ENCODE data around the gene PACSIN2.
"Not testable (repeated sequence)": the region's sequence is repeated elsewhere in the genome, so short reads cannot be mapped to it uniquely, and the experiment has no call there.

Gene PACSIN2

GRCh38 chr22:42962295-42963230, 52.4 kb downstream of the PACSIN2 start:
- no peak for DNase-seq

GRCh38 chr22:42961810-42962209, 53.1 kb downstream of the PACSIN2 start:
- no peak for DNase-seq

- DNase-seq: not testable (repeated sequence)
Observed at GRCh38 chr22:42961400-42961690, 53.6 kb downstream of the PACSIN2 start.

GRCh38 chr22:42960531-42961399, 54.2 kb downstream of the PACSIN2 start:
- DNase-seq: no peak

GRCh38 chr22:42959576-42960509, 55.1 kb downstream of the PACSIN2 start:
- no peak for DNase-seq

GRCh38 chr22:42958937-42959336, 56.0 kb downstream of the PACSIN2 start:
- no peak for DNase-seq

GRCh38 chr22:42957958-42958357, 57.0 kb downstream of the PACSIN2 start:
- DNase-seq: no peak

- DNase-seq: no peak
Observed at GRCh38 chr22:42957544-42957943, 57.4 kb downstream of the PACSIN2 start.

GRCh38 chr22:42955848-42956247, 59.1 kb downstream of the PACSIN2 start:
- no peak for DNase-seq

- DNase-seq: no peak
Observed at GRCh38 chr22:42955087-42955635, 59.8 kb downstream of the PACSIN2 start.

GRCh38 chr22:42953751-42954150, 61.2 kb downstream of the PACSIN2 start:
- not testable (repeated sequence) for DNase-seq

- DNase-seq: no peak
Observed at GRCh38 chr22:42951093-42951710, 63.7 kb downstream of the PACSIN2 start.

- no peak for DNase-seq
Observed at GRCh38 chr22:42950281-42950680, 64.7 kb downstream of the PACSIN2 start.

GRCh38 chr22:42949159-42949558, 65.8 kb downstream of the PACSIN2 start:
- DNase-seq: no peak

- no peak for DNase-seq
Observed at GRCh38 chr22:42948294-42948693, 66.7 kb downstream of the PACSIN2 start.

- DNase-seq: peak; percentile 82
Observed at GRCh38 chr22:42947211-42947990, 67.5 kb downstream of the PACSIN2 start.

GRCh38 chr22:42946546-42947198, 68.3 kb downstream of the PACSIN2 start:
- peak; percentile 57 for DNase-seq

- no peak for DNase-seq
Observed at GRCh38 chr22:42945736-42946135, 69.2 kb downstream of the PACSIN2 start.

- no peak for DNase-seq
Observed at GRCh38 chr22:42945027-42945426, 69.9 kb downstream of the PACSIN2 start.

- DNase-seq: no peak
Observed at GRCh38 chr22:42944409-42944808, 70.5 kb downstream of the PACSIN2 start.

GRCh38 chr22:42943981-42944380, 71.0 kb downstream of the PACSIN2 start:
- no peak for DNase-seq
